Fibroblast of lung (primary cell): ENCODE measurements around the gene CCDC47.

Experiments
- CTCF ChIP-seq, 2 donors: IDR thresholded peaks in 1 of 2; conservative IDR thresholded peaks in 1 of 2; 1 replicate in 1 of 2; 2 replicates in 1 of 2; pipeline ENCODE4 v1.5.1; 2011 to 2012; ENCODE audit warnings: low read length in 2 of 2, control low read depth in 1 of 2, inconsistent platforms in 1 of 2, low read depth in 1 of 2, mild to moderate bottlenecking in 1 of 2
- EZH2 ChIP-seq: IDR thresholded peaks from 2 replicates; pipeline ENCODE4 v1.5.1; 2012; ENCODE audit warnings: low read length, control low read depth, mild to moderate bottlenecking; ENCODE audit errors: missing control alignments

GRCh38 chr17:63735691-63736090, 37.7 kb downstream of the CCDC47 start:
- no peak for TF ChIP-seq CTCF (conservative IDR thresholded peaks at IDR 0.05 in 1 of 2, IDR thresholded peaks at IDR 0.05 in 1 of 2; ENCODE audit: low read depth in 1 of 2, low read length in 2 of 2)
- no peak for TF ChIP-seq EZH2
